Coronary artery (tissue), 2 donors: ENCODE results near the gene ZNF76.
"Not testable (repeated sequence)": the region's sequence is repeated elsewhere in the genome, so short reads cannot be mapped to it uniquely, and the experiment has no call there.

Source experiments
- DNase-seq: peaks from one replicate; pipeline ENCODE4 v3.0.0-alpha.2; 2017; ENCODE audit warnings: low spot score
- H3K27ac ChIP-seq, 2 donors: fragments of 200-600 bp; sonication (generic); one replicate each; pipeline ENCODE4 v1.5.1; 2016 to 2019
- H3K4me3 ChIP-seq: fragments of 200-600 bp; sonication (generic); 2 replicates; pipeline ENCODE4 v1.5.1; 2016; ENCODE audit warnings: mild to moderate bottlenecking, moderate library complexity
- TF ChIP-seq, protein P1 (sequence below): fragments of 200-600 bp; sonication (generic); IDR thresholded peaks from one replicate; pipeline ENCODE4 v1.5.1; 2019; ENCODE audit warnings: antibody characterized with exemption

The ZNF76 gene

DNA sequence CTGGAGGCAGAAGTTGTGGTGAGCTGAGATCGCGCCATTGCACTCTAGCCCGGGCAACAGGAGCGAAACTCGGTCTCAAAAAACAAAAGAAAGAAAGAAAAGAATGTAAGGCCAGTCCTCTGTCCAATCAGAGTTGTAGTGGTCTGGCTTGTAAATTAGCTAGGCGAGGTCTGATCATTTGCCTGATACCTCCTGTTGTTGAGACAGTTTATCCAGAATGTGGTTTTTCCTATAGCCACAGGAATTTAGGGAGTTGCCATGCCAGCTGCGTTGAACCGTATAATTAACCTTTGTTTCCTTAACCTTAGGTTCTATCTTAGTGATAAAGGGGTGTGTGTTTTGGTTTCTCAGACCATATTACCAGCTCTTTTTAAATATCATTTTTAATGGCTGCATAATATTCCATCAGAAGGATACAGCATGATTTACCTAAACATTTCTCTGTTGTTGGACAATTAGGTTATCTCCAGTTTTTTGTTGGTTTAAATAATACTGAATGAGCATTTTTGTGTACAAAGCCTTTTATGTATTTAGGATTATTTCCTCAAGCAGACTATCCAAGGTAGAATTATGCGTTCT is 71.1 kb downstream of the ZNF76 start:
- Histone ChIP-seq H3K4me3 (no peak overlapping the region), H3K27ac (no peak overlapping the region)
- TF ChIP-seq, protein P1, sequence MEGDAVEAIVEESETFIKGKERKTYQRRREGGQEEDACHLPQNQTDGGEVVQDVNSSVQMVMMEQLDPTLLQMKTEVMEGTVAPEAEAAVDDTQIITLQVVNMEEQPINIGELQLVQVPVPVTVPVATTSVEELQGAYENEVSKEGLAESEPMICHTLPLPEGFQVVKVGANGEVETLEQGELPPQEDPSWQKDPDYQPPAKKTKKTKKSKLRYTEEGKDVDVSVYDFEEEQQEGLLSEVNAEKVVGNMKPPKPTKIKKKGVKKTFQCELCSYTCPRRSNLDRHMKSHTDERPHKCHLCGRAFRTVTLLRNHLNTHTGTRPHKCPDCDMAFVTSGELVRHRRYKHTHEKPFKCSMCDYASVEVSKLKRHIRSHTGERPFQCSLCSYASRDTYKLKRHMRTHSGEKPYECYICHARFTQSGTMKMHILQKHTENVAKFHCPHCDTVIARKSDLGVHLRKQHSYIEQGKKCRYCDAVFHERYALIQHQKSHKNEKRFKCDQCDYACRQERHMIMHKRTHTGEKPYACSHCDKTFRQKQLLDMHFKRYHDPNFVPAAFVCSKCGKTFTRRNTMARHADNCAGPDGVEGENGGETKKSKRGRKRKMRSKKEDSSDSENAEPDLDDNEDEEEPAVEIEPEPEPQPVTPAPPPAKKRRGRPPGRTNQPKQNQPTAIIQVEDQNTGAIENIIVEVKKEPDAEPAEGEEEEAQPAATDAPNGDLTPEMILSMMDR, result no peak
- DNase-seq, result no peak

DNA sequence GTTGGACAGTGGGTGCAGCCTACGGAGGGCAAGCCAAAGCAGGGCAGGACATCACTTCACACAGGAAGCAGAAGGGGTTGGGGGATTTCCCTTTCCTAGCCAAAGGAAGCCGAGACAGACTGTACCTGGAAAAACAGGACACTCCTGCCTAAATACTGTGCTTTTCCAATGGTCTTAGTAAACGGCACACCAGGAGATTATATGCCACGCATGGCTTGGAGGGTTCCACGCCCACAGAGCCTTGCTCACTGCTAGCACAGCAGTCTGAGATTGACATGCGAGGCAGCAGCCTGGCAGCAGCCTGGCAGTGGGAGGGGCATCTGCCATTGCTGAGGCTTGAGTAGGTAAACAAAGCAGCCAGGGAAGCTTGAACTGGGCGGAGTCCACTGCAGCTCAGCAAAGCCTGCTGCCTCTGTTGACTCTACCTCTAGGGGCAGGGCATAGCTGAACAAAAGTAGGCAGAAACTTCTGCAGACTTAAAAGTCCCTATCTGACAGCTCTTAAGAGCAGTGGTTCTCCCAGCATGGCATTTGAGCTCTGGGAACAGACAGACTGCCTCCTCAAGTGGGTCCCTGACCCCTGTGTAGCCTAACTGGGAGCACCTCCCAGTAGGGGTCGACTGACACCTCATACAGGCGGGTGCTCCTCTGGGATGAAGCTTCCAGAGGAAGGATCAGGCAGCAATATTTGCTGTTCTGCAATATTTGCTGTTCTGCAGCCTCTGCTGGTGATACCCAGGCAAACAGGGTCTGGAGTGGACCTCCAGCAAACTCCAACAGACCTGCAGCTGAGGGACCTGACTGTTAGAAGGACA is 72.7 kb downstream of the ZNF76 start:
- H3K4me3 ChIP-seq, H3K27ac ChIP-seq, DNase-seq: not testable (repeated sequence)

DNA sequence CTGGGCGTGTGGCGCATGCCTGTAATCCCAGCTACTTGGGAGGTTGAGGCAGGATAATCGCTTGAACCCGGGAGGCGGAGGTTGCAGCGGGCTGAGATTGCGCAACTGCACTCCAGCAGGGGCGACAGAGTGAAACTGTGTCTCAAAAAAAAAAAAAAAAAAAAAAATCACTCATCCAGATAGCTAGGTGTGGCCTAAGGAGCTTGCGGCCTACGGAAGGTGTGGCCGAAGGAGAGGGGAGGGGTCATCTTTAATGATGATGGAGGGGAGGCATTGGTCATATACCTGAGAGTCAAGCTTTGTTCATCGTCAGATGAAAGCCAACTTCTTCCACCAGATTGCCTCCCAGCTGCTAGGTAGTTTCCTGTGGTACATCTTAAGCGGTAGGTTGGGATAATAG is 82.0 kb downstream of the ZNF76 start:
- DNase-seq, result no peak
- no peak overlapping the region for H3K4me3 ChIP-seq
- H3K27ac ChIP-seq, result no peak overlapping the region
- TF ChIP-seq, protein P1, result no peak

DNA sequence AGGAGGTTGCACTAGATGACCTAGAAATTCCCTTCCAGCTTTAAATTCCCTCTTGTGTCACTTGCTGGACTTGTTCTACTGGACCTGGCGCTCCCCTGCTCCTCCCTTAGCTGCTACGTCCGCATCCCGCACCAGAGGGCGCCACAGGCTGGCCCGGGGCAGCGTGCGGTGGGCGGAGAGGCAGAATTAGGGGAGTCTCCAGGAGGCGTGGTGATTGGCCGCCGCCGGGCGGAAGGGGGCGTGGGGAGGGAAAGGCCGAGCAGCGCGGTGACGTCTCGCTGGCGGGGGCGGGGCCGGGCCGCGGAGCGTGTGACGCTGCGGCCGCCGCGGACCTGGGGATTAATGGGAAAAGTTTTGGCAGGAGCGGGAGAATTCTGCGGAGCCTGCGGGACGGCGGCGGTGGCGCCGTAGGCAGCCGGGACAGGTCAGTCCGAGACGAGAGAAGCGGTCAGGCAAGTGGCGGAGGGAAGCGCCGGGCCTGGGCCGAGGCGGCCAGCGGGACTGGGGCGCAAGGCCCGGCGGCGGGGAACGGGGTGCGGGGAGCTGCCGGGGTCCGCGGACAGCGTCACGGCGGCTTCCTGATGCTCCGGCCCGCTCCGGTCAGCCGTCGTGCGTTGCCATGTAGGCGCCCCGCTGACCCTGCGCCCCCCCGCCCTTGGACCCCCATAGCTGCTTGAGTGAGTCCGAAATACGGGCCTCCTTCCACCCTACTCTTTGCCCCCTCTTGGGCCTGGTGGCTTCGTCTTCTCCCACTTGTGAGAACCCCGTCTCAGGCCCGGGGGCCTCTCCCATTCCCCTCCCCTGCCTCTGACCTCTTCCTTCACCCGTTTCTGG is 82.9 kb downstream of the ZNF76 start, which contains the start of gene PPARD:
Gene PPARD (plus strand): TSS at position 301 of the 834 bp plus-strand sequence. CDS start 68,530 bp downstream, outside the sequence.
- DNase-seq, result peak; percentile 98
- TF ChIP-seq, protein P1, result peak; percentile 97
- Histone ChIP-seq H3K4me3 (peak within 1 kb of the TSS; percentile 90), H3K27ac (peak within 1 kb of the TSS; percentile 92)

DNA sequence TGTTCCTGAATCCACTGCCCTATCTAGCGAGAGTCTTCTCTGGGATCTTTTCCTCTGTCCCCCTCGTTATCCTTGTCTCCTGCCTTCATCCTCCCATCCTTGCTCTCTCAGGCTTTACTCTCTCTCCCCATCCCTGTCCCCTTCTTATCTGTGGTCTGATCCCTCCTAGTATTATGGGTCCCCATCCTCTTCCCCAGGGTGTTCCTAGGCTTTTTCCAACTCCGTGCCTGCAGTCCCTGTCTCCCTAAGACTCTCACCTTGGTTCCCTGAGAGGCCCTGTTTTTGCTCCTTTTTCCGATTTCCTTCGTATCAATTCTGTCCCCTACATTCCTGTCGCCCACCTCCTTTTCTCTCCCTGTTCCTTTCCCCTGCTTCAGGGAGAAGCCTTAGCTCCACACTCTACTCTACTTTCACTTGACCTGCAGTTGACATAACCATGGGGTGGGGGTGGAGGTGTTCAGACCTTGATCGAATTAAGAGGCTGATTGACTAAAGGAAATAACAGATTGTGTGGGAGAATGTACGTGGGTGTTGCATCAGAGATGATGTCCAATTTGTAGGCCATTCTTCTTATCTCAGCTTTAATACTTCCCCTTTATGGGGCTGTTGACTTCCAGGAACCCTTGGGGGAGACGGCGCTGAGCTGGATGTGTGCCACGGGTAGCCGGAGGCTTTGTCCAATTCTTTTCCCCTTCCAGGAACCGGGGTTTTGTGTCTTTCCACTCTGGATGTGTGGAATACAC is 83.7 kb downstream of the ZNF76 start:
- peak overlapping the region; percentile 90 for H3K4me3 ChIP-seq
- TF ChIP-seq, protein P1, result no peak
- DNase-seq, result no peak
- H3K27ac ChIP-seq, result peak overlapping the region; percentile 92

DNA sequence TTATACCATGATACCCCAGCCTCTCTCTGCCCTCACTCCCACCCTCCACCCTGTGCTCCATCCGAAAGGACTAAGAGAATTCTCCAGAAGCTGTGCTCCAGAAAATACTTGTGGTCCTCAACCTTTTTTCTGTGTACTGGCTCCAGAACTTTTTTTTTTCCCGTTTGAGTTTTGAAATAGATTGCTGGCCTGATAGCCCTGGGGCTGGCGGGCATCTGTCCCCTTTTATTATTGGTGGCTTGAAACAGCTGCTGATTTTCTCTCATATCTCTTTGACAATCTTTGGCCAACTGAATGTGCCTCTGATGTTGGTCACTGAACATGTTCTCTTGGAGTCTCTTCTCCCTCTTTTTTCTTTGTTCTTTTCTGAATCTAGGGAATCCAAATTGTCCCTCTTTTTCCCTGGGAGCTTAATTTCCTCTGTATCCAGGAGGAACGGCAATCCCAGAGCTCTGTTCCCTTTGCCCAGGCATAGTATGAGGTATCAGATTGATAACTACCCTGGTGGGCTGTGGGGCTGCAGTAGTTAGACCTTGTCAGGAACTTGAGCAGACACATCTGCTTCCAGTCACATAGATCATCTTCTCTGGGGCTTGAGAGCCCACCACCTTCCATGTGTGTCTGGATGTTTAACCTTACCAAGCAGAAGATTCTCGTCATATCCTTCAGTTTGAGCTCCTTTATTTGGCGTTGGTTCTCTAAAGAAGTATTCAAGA is 84.5 kb downstream of the ZNF76 start:
- Histone ChIP-seq H3K27ac (peak overlapping the region; percentile 30 to 92), H3K4me3 (peak overlapping the region; percentile 90)
- DNase-seq, result no peak
- TF ChIP-seq, protein P1, result no peak
